ENCODE data around the gene AOPEP.

DNA sequence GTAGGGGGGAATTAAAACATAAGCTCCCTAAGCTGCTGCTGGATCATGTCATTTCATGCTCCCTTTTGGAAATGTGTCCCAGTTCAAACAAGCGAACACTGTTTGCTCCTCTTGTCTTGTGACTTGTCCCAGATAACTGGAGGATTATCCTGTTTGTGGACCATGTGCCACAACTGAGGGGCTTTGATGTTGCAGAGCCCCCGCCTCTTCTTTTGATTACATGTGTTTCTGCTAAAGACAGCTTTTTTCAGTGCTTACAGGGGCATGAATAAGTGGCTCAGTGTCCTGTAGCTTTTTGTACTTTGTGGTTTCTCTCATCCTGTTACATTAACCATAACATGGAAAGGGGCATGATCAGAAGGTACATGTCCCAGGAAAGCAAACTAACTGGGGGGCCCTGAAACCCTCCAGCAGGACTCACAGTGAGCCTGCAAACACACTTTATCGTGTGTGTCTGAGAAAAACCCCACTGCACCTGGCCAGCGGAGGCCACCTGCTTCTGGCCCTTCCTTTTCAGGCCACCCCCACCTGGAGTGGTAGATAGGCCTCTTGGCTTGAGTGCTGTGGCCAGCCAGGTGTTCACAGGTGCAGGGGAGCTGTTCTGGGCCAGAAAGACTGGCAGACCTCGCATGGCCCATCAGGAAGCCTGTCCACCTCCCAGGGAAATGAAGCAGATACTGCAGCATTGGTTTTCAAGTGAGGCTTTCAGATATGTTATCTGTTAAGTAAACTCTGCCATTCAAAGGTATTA is 305.4 kb downstream of the AOPEP start:
- TF ChIP-seq, protein P1, sequence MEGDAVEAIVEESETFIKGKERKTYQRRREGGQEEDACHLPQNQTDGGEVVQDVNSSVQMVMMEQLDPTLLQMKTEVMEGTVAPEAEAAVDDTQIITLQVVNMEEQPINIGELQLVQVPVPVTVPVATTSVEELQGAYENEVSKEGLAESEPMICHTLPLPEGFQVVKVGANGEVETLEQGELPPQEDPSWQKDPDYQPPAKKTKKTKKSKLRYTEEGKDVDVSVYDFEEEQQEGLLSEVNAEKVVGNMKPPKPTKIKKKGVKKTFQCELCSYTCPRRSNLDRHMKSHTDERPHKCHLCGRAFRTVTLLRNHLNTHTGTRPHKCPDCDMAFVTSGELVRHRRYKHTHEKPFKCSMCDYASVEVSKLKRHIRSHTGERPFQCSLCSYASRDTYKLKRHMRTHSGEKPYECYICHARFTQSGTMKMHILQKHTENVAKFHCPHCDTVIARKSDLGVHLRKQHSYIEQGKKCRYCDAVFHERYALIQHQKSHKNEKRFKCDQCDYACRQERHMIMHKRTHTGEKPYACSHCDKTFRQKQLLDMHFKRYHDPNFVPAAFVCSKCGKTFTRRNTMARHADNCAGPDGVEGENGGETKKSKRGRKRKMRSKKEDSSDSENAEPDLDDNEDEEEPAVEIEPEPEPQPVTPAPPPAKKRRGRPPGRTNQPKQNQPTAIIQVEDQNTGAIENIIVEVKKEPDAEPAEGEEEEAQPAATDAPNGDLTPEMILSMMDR (IDR thresholded peaks at IDR 0.05) = no peak
- no peak for TF ChIP-seq POLR2A (IDR thresholded peaks at IDR 0.05)

Data from uterus (tissue), 2 donors.